ENCODE data around the gene PLIN5.

DNA sequence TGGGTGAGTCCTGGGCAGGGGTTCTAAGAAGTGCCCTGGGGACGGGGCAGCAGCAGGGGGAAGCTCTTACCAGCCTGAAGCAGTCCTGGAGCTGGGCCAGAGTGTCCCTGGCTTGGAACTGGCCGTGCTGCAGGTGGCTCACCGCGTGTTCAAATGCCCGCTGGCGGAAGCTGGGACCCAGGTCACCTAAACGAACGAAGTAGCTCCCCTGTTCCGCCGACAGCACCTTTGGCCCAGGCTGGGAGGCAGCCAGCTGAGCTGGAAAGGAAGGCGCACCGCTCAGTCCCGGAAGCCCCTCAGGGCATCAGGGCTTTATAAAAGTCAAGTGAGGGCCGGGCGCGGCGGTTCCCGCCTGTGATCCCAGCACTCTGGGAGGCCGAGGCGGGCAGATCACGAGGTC, 26.3 kb downstream of the PLIN5 start:
- TF ChIP-seq, protein P1, sequence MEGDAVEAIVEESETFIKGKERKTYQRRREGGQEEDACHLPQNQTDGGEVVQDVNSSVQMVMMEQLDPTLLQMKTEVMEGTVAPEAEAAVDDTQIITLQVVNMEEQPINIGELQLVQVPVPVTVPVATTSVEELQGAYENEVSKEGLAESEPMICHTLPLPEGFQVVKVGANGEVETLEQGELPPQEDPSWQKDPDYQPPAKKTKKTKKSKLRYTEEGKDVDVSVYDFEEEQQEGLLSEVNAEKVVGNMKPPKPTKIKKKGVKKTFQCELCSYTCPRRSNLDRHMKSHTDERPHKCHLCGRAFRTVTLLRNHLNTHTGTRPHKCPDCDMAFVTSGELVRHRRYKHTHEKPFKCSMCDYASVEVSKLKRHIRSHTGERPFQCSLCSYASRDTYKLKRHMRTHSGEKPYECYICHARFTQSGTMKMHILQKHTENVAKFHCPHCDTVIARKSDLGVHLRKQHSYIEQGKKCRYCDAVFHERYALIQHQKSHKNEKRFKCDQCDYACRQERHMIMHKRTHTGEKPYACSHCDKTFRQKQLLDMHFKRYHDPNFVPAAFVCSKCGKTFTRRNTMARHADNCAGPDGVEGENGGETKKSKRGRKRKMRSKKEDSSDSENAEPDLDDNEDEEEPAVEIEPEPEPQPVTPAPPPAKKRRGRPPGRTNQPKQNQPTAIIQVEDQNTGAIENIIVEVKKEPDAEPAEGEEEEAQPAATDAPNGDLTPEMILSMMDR (IDR thresholded peaks at IDR 0.05), result no peak
- TF ChIP-seq POLR2AphosphoS5 (IDR thresholded peaks at IDR 0.05), result no peak

Measured in breast epithelium (tissue), 3 donors.